HG02852 (cell line): Measurements from ENCODE around the gene AGXT.

Experiments
- ATAC-seq: cut with Tn5 transposase; IDR thresholded peaks from one replicate; pipeline ENCODE4 v1.9.1; 2021; ENCODE audit warnings: mild to moderate bottlenecking, moderate library complexity; ENCODE audit not compliant: unreplicated experiment

The AGXT gene

DNA sequence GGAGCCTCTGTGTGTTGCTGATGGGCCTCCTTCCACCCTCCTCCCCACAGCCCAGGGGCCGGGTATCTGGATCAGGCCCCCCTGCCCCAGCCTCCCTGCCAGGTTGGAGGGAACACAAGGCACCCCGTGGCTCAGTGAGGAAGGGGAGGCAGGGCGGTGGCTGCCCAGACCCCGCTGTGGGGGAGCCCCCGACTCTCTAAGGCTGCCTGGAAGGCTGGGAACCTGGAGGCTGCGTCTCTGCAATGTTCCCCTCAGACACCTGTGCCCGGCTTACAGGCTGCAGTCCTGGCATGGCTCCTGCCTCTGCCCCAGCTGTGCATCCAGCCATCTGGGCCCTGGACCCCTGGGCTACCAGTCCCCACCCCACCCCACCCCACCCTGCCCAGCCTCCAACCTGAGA is 27.8 kb downstream of the AGXT start:
- no peak for ATAC-seq

DNA sequence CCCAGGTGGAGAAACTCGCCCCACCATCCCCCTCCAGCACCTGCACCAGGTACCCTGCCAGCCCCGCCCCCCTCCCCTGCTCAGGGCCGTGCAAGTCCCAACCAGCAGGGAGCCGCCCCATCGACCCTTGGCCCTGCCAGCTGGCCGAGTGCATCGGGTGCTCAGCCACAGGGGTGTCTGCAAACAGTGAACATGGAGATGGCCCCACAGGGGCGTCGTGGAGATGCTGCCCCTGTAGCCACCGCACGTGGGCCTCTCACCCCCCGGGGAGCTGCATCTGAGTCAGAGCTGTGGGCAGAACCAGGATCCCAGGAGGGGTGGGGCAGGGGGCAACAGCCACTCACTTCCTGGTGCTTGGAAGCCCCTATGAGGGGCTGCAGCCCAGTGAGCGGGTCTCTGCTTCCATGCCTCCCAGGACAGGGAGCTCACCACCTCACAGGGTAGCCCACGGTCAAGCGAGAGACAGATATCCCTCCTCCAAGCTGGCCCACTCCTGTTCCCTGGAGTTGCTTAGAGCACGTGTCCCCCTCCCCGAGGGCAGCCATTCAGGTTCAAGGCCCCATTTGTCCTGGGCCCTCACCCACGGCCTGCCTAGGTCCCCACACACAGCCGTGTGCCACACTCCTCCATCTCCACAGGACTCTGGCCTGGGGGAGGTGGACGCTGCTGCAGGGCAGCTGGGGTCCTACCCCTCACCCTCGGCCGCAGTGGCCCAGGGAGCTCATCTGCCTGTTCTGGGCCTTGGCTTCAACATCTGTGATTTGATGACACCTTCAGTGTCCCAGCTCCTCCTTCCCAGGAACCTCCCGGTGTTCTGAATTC is 28.5 kb downstream of the AGXT start:
- no peak for ATAC-seq

DNA sequence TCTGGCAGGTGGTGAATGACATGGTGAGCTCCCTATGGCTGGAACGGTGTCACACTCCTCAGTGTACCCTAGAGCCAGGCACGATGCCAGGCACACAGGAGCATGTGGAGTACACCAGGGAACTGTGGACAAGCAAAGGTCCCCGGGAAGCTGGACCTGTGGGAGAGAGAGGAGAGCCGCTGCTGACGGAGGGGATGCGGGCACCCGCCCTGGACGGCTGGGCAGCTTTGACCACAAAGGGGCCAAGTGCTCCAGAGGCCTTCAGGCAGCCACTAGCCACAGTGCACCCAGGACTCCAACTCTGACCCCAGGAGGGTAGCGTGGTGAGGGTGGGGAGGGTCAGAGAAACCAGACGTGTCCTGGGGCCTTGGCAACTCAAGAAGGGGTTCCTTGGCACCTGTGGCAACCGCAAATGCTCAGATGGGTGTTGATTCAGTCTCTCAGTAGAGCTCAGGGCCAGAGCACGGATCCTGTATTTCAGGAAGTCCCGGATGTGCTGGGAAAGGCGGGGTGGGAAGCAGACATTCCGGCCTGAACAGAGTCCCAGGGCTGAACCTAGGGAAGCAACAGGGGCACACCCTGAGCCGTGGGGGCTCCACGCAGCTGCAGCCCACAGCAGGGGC is 29.6 kb downstream of the AGXT start:
- ATAC-seq = no peak

GRCh38 chr2:240898731-240899467 is 30.3 kb downstream of the AGXT start:
- no peak for ATAC-seq

- ATAC-seq = no peak
Measured at GRCh38 chr2:240899468-240899865, 30.8 kb downstream of the AGXT start.

DNA sequence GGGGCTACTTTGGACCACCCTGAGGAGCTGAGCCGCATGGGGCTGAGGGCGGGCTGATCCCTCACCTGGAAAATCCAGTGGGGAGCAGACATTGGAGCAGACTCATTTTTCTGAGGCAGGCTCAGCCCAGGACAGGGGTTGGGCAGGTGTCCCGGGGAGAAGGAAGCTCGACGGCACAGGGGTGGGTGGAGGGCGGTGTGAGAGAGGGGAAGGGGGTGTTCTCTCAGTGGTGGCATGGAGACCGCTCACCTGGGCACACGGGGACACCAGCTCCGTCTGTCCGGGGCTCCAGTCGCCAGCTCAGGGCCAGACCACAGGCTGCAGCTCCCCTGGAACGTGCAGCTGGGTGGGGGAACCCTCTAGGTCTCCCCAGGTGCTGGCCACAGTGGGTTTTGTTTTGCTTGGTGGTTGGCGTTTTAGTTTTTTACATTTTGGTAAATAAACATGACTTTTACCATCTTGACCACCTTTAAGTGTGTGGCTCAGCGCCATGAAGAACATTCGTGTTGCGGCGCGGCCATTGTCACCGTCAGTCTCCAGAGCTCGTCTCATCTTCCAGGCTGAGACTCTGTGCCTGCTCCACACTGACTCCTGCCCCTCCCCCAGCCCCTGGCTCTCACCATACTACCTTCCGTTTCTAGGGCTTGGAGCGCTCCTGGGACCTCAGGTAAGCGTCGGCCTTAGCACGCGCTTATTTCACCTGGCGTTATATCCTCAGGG is 31.7 kb downstream of the AGXT start:
- ATAC-seq = no peak

GRCh38 chr2:240901986-240902614 is 33.5 kb downstream of the AGXT start:
- no peak for ATAC-seq

GRCh38 chr2:240902615-240903041 is 34.0 kb downstream of the AGXT start:
- no peak for ATAC-seq

- no peak for ATAC-seq
Measured at GRCh38 chr2:240903191-240904060, 34.8 kb downstream of the AGXT start.

DNA sequence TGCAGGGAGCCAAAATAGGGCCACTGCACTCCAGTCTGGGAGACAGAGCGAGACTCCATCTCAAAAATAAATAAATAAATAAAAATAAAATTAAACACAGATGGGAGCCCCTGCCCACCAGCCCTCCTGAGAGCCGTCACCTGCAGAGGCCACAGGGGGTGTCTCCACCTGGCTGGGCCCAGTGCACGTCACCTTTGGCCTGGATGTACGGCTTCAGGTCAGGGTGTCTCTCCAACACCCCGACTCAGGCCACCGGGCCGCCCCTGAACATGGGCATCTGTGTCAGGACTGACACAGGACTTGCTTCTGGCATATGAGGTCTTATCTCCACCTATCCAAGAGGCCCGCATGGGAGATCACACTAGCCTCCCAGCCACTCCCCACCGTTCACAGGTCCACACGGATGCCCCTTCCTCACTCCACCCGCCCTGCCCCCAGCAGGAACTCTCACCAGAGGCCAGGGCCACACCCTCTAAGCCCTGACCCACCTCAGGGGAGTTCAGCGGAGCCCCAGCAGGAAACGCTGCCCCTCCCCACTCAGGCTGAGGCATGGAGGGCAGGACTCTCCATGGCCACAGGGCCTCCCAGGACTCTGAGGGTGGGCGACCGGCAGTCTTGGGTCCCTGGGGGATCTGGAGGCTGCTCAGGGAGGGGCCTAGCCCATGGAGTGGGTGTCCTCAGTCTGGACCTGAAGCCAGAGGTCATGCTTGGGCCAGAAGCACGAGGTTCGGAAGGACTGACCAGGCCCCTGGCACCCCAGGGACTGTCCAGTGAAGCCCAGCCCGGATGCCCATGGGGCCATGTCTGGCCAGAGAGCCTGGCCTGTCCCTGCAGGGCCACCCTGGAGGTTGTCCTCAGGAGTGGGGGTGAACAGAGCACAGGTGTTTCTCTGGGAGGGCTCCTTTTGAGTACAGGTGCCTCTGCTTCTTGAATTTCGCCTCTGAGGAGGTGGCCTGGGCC is 35.9 kb downstream of the AGXT start:
- ATAC-seq = no peak

DNA sequence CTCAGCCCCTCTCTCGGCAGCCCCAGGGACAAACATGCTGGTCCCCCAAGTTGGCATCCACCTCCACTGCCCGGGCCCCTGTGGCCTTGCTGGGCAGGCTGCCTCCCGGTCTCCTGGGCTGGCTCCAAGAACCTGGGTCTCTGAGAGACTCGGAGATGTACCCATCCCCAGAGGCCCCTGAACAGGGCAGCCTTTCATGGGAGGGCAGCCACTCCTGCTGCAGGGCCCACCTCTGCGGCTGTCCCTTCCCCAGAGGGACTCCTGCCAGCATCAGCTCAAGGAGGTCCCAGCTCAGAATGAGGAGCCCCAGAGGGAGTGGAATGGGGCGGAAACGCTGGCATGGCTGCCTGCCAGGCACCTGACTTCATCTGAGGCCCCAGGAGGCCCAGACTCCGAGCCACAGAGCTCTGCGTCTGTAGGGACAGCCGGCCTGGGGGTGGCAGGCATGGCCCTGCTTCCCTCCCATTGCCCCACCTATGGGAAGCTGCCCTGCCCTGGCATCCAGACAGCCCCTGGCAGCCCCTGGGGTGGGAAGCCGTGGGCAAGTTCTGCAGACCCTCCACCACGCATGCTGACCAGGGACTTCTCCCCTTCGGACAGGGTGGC is 36.7 kb downstream of the AGXT start:
- no peak for ATAC-seq

DNA sequence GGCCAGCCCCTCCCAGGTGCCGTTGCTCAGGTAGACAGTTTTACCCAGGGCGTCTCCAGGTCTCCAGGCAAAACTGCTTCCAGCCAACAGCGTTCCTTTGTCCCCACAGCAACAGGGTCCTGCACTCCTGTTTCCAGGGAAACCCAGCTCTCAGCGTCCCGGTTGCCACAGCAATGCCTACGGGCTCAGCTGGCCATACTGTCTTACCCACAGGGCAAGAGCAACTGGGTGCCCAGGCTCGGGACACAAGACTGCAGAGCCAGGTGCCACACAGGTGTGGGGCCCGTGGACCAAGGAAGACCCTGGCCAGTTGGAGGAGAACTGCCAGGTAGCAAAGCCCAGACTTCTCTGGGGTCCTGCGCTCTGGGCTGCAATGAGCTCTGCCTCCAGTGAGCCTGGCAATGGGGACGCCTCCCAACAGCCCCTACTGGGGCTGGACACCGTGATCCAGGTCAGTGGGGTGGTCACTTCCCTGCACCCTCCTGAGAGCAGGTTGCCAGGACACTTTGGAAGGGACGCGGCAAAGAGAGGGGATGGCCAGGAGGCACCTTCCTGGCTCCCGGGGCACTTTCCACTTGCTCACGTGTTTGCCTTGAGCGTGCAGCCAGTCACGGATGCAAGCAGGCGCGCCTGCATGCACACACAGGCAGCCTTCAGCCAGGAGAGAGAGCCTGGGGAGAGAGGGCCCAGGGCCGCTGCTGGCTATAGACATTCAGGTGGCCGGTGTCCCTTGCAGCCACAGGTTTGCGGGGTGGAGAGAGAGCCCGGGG is 37.7 kb downstream of the AGXT start, which contains the start of gene CROCC2:
CROCC2 (plus strand) TSS at position 196 of the 770 bp plus-strand sequence; CDS start at position 374, 178 bp downstream.
- no peak for ATAC-seq

DNA sequence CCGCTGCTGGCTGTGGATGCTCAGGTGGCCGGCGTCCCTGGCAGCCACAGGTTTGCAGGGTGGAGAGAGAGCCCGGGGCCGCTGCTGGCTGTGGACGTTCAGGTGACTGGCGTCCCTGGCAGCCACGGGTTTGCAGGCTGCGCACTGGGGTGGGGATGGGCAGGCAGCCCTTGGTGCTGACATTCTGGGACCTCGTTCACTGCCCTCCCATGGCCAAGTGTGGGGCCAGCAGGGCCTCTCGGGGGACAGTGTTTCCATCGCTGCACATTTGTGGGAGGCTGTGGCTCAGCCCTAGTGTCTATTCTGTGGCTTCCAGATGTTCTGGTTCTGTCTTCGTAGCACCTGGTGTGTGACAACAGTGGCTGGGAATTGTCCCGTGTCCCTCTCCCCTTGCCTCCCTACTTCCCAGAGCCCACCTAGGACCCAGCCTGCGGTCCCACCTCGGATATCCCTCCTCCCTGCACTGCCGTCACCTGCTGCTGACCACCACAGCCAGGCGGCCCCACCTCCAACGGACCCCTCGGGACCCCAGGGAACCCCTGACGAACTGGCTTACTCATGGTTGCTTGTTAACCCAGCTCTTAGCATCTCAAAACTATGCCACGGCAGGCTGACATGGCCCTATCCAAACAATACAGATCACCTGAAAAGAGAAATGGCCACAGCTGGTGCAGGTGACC is 38.4 kb downstream of the AGXT start:
- ATAC-seq = no peak

DNA sequence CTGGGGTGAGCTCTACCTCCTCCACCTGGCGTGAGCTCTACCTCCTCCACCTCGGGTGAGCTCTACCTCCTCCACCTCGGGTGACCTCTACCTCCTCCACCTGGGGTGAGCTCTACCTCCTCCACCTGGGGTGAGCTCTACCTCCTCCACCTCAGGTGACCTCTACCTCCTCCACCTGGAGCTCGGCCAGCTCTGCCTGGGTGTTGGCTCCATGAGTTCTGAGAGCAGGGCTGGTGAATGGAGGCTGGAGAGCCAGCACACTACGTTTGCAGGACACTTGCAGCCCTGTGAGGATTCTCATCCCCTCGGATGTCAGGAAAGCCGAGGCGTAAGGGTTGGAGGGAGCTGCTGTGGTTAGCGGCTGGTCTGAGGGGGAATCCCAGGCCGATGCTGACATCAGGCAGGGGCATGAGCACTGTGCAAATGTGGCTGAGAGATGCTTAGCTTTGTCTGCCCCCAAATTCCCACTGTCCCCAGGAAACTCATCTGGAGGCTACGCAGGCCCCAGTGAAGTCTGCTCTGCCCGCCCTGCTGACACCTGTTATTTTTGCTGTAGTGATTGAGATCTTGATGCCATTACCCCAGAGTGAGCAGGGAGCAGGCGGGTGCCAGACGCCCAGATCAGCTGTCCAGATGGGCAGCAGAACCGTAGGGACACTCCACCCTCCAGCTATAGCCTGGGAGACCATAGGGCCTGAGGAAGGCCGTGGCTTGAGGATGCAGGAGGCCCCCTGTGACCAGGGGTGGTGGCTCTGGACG is 40.8 kb downstream of the AGXT start:
- ATAC-seq = no peak

DNA sequence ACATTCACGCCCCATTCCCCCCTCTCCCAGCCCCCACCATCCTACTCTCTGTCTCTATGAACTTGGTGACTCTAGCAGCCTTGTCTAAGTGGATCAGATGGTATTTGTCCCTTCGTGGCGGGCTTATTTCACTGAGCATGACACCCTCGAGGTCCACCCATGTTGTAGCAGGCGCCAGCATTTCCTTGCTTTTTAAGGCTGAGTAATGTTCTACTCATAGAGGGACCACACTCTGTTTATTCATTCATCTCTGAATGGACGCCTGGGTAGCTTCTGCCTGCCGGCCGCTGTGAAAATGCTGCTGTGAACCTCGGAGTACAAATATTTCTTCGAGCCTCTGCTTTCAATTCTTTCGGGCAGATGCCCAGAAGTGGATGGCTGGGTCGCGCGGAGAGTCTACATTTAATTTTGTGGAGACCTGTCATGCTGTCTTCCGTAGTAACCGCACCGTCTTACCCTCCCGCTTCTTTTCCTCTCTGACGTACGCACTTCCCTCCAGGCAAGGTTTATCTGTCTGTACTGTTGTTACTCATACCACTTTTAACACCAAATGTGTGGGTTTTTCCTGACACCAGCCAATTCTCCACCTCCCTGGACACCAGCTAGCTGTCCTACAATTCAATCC is 43.1 kb downstream of the AGXT start:
- ATAC-seq = no peak
